Muscle layer of duodenum (tissue), 2 donors: ENCODE data around the gene MAD1L1.

Experiments
- H3K27ac ChIP-seq: one replicate; pipeline ENCODE4 v1.7.0; 2013; ENCODE audit warnings: mild to moderate bottlenecking, low read length
- H3K27me3 ChIP-seq: one replicate; pipeline ENCODE4 v1.7.0; 2013; ENCODE audit warnings: low read depth, mild to moderate bottlenecking, control low read depth, low read length
- H3K36me3 ChIP-seq, 2 donors: one replicate each; pipeline ENCODE4 v1.7.0; 2013; ENCODE audit warnings: low read length in 2 of 2, control low read depth in 1 of 2, mild to moderate bottlenecking in 1 of 2; ENCODE audit not compliant: insufficient read depth in 2 of 2, control insufficient read depth in 1 of 2
- H3K4me1 ChIP-seq, 2 donors: one replicate each; pipeline ENCODE4 v1.7.0; 2013; ENCODE audit warnings: low read length in 2 of 2, mild to moderate bottlenecking in 2 of 2, control low read depth in 1 of 2, moderate library complexity in 1 of 2; ENCODE audit not compliant: insufficient read depth in 2 of 2, control insufficient read depth in 1 of 2
- H3K4me3 ChIP-seq, 2 donors: one replicate each; pipeline ENCODE4 v1.7.0; 2013; ENCODE audit warnings: low read length in 2 of 2, low read depth in 1 of 2, mild to moderate bottlenecking in 1 of 2
- H3K9me3 ChIP-seq, 2 donors: one replicate each; pipeline ENCODE4 v1.7.0; 2013; ENCODE audit warnings: low read length in 2 of 2, control low read depth in 1 of 2, mild to moderate bottlenecking in 1 of 2; ENCODE audit not compliant: control insufficient read depth in 1 of 2
- donor health status: healthy.

Gene MAD1L1

GRCh38 chr7:2249744-2250323 is 17.1 kb upstream of the MAD1L1 start:
- peaks cover 0 to 29% of the 10 kb centered on the region in 2 donors for H3K36me3 ChIP-seq
- peaks cover 3 to 8% of the 10 kb centered on the region in 2 donors for H3K4me1 ChIP-seq
- no peak overlapping the region for H3K4me3 ChIP-seq
- no peaks in the 10 kb centered on the region for H3K27me3 ChIP-seq
- no peak overlapping the region for H3K27ac ChIP-seq
- no peaks in the 10 kb centered on the region for H3K9me3 ChIP-seq

GRCh38 chr7:2248984-2249694 is 16.4 kb upstream of the MAD1L1 start:
- Histone ChIP-seq H3K4me3 (no peak overlapping the region), H3K27ac (peak overlapping the region; percentile 23), H3K27me3 (no peaks in the 10 kb centered on the region), H3K9me3 (no peaks in the 10 kb centered on the region), H3K36me3 (peaks cover 0 to 22% of the 10 kb centered on the region in 2 donors), H3K4me1 (peaks cover 3 to 8% of the 10 kb centered on the region in 2 donors)

- peaks cover 3 to 17% of the 10 kb centered on the region in 2 donors for H3K4me1 ChIP-seq
- H3K9me3 ChIP-seq: no peaks in the 10 kb centered on the region
- H3K4me3 ChIP-seq: no peak overlapping the region
- peaks cover 0 to 13% of the 10 kb centered on the region in 2 donors for H3K36me3 ChIP-seq
- no peak overlapping the region for H3K27ac ChIP-seq
- H3K27me3 ChIP-seq: no peaks in the 10 kb centered on the region
These were observed 14.6 kb upstream of the MAD1L1 start for GRCh38 chr7:2247141-2247995.

- peaks cover 3 to 24% of the 10 kb centered on the region in 2 donors for H3K4me1 ChIP-seq
- no peak overlapping the region for H3K4me3 ChIP-seq
- H3K9me3 ChIP-seq: no peaks in the 10 kb centered on the region
- H3K36me3 ChIP-seq: peaks cover 0 to 10% of the 10 kb centered on the region in 2 donors
- H3K27ac ChIP-seq: no peak overlapping the region
- no peaks in the 10 kb centered on the region for H3K27me3 ChIP-seq
These were observed 13.3 kb upstream of the MAD1L1 start for GRCh38 chr7:2245883-2246675.

- no peaks in the 10 kb centered on the region for H3K27me3 ChIP-seq
- H3K27ac ChIP-seq: no peak overlapping the region
- H3K4me1 ChIP-seq: peaks cover 3 to 31% of the 10 kb centered on the region in 2 donors
- no peaks in the 10 kb centered on the region for H3K9me3 ChIP-seq
- H3K36me3 ChIP-seq: peaks cover 0 to 7% of the 10 kb centered on the region in 2 donors
- no peak overlapping the region for H3K4me3 ChIP-seq
These were observed 11.8 kb upstream of the MAD1L1 start for GRCh38 chr7:2244404-2244995.

GRCh38 chr7:2243458-2243857 is 10.7 kb upstream of the MAD1L1 start:
- H3K9me3 ChIP-seq: no peaks in the 10 kb centered on the region

GRCh38 chr7:2242541-2243429 is 10.0 kb upstream of the MAD1L1 start:
- no peaks in the 10 kb centered on the region for H3K27me3 ChIP-seq
- no peaks in the 10 kb centered on the region for H3K9me3 ChIP-seq
- H3K4me3 ChIP-seq: peak overlapping the region; percentile 71 to 100
- peaks cover 7 to 15% of the 10 kb centered on the region in 2 donors for H3K36me3 ChIP-seq
- peaks cover 0 to 22% of the 10 kb centered on the region in 2 donors for H3K4me1 ChIP-seq
- H3K27ac ChIP-seq: peak overlapping the region; percentile 8

More at GRCh38 chr7:2243458-2243857, 10.7 kb upstream of the MAD1L1 start:
- Histone ChIP-seq H3K27ac (no peak overlapping the region), H3K36me3 (peaks cover under 1 to 8% of the 10 kb centered on the region in 2 donors), H3K4me3 (no peak overlapping the region), H3K27me3 (no peaks in the 10 kb centered on the region), H3K4me1 (peaks cover 0 to 22% of the 10 kb centered on the region in 2 donors)

GRCh38 chr7:2241580-2242540 is 9.1 kb upstream of the MAD1L1 start, which contains the start of the genes MRM2 and NUDT1:
Gene MRM2, minus strand, starts transcription at chr7:2242205. Its CDS starts 36 bp downstream, at chr7:2242169.
Gene NUDT1, plus strand, starts transcription at chr7:2242226. Its CDS starts 2,349 bp downstream, at chr7:2244575.
- Histone ChIP-seq H3K36me3 (peaks cover 12 to 24% of the 10 kb centered on the region in 2 donors), H3K27ac (peak within 1 kb of the TSS; percentile 8), H3K4me1 (peaks cover 0 to 22% of the 10 kb centered on the region in 2 donors)

GRCh38 chr7:2239242-2239641 is 6.5 kb upstream of the MAD1L1 start:
- Histone ChIP-seq H3K4me3 (no peak overlapping the region), H3K36me3 (peaks cover 30 to 39% of the 10 kb centered on the region in 2 donors), H3K4me1 (peaks cover 0 to 22% of the 10 kb centered on the region in 2 donors), H3K27me3 (no peaks in the 10 kb centered on the region), H3K9me3 (no peaks in the 10 kb centered on the region), H3K27ac (no peak overlapping the region)

More at GRCh38 chr7:2241580-2242540, 9.1 kb upstream of the MAD1L1 start, which contains the start of the genes MRM2 and NUDT1:
- H3K9me3 ChIP-seq: no peaks in the 10 kb centered on the region
- no peaks in the 10 kb centered on the region for H3K27me3 ChIP-seq
- peak within 1 kb of the TSS; percentile 71 to 100 for H3K4me3 ChIP-seq
